Hippocampal formation (tissue), 2 donors: ENCODE results near the gene PAX5.

ENCODE experiments used
- DNase-seq, 2 donors: peaks; one replicate each; lab custom pipeline; 2025; lab: John Stamatoyannopoulos, UW

The PAX5 gene

GRCh38 chr9:36834736-36835135 lies 199.3 kb downstream of the PAX5 start:
- DNase-seq = no peak

DNA sequence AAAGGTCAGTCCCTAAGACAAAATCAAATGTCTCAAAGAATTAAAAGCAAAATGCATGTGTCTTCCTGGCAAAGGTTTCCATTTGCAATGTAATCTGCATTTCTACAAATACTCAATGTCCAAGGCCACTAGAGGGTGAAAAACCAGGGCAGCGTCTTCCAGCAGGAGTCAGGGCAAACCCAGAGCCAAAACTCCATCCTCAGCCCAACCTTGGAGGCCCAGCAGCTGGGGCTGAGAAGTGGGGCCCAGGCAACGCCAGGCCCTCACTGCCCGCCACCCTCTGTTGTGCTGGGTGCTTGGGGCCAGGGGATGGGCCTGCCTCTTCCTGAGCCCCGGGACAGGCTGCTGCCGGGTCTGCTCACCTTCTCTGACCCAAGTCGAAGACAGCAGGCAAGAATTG lies 200.1 kb downstream of the PAX5 start:
- DNase-seq = no peak

DNA sequence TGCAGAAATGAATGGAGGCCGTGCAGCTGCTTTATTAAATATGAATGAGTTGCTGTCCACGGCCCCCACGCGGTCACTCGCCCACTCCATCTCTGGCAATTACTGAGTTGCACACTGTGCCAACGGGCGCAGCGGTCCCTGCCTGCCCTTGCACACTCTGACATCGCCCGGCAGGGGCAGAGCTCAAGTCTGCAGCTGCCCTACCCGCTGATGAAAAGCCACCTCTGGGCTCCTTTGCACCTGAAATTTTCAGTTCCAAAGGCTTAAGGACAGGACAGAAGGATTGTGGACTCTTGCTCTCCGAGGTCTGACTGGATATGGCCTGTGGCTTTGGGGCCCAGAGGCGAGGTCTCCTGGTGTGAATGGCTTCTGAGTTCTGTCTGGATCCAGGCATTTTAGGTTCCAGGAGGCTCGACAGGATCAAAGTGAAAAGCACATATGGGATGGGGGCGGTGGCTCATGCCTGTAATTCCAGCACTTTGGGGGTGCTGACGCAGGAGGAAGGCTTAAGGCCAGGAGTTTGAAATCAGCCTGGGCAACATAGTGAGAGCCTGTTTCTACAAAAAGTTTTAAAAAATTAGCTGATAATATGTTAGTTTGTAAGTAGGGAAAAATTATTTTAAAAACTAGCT lies 201.8 kb downstream of the PAX5 start:
- no peak for DNase-seq

DNA sequence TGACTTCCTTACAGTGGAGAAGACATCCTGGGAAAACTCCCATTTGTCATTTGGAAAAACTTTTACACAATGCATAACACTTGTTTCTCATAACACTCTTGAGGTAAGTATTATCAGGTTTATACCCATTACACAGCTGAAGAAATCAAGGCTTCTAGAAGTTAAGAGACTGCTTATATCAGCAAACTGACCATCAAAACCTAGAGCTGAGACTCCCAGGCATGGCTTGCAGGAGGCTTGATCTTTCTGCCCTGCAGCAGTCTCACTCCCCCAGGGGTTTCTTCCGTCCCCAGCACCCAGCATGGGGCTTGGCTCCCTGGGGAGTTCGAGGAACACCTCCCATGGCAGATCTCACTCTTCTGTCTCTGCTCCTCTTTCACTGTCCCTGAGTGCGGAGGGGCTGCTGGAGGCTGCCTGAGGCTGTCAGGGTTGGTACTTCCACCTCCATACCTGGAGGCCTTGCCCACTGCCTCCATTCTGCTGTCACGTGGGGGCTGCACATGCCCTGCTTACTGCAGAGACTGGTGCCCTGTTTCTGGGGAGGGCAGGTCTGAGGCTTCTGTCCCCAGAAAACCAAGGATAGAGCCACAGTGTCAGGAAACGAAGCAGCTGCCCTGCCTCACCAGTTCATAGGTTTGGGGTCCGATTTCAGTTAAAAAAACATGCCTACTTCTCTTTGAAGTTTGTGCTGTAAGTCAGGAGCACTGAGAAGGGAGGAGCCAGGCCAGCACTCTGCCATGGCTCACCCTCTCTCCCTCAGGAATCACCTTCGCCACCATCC lies 202.5 kb downstream of the PAX5 start:
- no peak for DNase-seq

DNA sequence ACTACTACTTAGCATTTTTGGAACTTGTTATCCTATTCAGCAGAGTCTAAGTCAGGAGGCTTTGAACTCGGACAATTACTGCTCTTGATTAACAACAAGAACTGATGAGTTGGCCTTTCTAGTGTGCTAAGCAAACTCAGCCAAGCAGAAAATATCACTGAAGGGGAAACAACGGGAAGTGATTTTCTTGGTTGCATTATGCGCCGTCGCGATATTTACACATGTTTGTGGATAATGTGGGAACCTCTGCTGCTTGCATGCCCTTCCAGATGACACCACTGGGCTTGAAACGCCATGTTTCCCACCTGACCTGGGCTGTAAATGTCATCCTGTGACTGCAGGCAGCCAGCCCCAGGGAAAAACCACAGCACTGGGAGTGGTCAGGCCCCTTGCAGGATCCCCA lies 205.5 kb downstream of the PAX5 start:
- DNase-seq = peak in 1 of 2 donors; percentile 54

- DNase-seq = no peak
Measured at GRCh38 chr9:36827593-36827992, 206.5 kb downstream of the PAX5 start.

- DNase-seq = no peak
Measured at GRCh38 chr9:36826581-36826980, 207.5 kb downstream of the PAX5 start.

GRCh38 chr9:36825179-36825578 lies 208.9 kb downstream of the PAX5 start:
- no peak for DNase-seq

- DNase-seq = no peak
Measured at GRCh38 chr9:36823934-36824333, 210.1 kb downstream of the PAX5 start.

GRCh38 chr9:36823466-36823865 lies 210.6 kb downstream of the PAX5 start:
- no peak for DNase-seq

- no peak for DNase-seq
Measured at GRCh38 chr9:36822201-36822600, 211.9 kb downstream of the PAX5 start.

DNA sequence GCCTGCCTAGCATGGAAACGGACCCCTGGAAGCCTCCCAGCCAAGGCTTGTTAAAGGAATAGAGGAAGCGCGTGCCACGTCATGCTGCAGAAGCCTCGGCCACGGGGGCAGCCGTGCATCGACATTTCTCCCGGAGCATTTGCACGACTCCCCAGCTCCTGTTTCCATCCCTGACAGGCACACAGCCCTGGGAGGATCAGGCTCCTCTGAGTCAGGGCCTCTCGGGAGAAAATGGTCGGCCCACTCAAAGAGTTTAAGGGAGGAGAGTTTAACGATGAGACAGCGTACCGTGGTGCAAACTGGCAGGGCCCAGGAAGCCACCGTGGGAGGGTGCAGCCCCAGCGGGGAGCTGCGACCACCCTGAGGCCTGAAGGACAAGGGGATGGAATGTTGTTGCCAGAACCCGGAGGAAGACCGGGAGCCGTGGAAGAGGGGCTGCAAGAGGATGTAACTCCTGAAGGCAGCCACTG lies 213.6 kb downstream of the PAX5 start:
- no peak for DNase-seq

GRCh38 chr9:36818965-36819870 lies 214.8 kb downstream of the PAX5 start:
- DNase-seq = peak in 1 of 2 donors; percentile 45

DNA sequence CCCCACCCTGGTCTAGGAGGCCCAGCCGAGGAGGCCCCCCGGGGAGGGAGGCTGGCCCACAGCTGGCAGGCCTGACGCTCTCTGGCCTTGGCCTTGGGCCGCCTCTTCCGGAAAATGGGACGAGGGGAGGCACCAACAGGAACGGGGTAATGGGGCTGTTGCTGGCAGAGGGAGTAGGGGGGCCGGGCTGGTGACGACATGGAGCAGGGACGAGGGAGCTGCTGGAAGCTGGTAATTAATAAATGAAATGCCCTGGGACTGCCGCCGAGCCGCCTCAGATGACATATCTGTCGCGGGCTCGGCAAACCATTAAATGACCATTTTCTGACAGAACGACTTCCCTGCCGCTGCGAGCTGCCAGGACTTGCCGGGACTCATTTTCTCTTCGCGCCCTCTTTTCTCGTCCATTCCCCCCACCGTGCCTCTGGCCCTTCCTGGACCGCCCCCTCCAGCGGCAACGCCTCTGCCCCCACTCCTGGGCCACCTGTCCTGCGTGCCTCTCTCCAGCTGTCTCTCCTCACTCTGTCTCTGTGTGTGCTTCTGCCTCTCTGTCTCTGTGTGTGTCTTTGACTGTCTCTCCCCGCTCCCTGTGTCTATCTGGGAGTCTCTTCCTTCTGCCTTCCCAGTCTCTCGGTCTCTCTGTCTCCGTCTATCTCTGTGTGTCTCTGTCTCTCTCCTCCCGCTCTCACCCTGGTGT lies 215.7 kb downstream of the PAX5 start:
- peak in 1 of 2 donors; percentile 45 for DNase-seq

DNA sequence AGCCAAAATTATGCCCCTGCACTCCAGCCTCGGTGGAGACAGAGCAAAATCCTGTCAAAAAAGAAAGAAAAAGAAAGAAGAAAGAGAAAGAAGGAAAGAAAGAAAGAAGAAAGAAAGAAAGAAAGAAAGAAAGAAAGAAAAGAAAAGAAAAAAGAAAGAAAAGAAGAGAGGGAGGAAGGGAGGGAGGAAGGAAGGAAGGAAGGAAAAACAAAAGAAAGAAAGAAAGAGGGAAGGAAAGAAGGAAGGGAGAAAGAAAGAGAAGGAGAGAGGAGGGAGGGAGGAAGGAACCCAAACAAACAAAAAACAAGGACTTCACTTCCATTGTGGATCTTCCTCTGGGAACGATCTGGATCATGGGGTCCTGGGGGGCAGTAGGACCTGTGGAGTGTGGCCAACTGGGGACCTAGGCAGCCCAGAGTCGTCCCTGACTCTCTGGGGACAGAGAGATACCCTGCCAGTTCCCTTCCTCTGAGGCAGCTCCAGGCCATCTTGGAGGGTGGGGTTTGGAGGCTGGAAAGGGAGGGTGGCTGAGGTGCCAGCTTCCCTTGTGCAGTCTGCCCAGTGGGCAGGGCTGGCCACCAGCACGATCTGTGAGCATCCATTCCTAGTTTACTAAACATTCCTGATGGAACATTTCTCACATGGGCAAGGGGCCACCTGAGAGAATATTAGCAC lies 216.8 kb downstream of the PAX5 start:
- no peak for DNase-seq

DNA sequence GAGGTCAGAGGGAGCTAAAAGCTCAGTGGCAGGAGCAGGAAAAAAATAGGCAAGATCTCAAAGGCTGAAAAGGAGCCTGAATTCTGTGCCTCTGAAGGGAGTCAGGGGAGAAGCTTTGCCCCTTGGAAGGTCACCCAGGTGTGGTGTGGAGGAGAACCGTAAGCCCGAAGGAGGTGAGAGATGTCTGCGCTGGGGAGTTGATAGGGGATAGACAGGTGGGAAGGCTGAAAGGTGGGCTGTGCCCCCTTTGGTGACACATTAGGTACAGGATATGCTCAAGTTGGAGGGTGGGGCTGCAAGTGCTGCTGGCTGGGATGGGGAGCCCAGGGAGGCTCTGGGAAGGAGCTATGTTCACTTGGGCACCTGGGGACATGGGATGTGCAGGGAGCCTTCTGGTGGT lies 217.7 kb downstream of the PAX5 start:
- DNase-seq = no peak

- DNase-seq = no peak
Measured at GRCh38 chr9:36815566-36816348, 218.3 kb downstream of the PAX5 start.

DNA sequence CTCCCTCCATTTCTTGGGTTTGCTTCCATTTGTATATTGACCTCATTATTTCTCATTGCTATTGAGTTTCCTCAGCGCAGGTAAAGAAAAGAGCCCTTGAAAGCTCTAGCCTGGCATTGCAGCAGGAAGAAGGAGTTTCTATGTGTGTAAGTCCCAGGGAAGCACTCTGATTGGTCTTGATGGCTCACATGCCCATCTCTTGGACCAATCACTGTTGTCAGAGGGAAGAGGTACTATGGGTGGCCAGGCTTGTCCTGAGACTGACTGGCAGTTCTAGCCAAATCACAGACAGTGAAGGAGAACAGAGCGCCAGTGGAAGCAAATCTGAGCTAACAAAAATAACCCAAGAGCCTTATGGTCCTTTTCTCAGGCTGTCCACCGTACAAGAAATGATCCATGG lies 219.0 kb downstream of the PAX5 start:
- no peak for DNase-seq

DNA sequence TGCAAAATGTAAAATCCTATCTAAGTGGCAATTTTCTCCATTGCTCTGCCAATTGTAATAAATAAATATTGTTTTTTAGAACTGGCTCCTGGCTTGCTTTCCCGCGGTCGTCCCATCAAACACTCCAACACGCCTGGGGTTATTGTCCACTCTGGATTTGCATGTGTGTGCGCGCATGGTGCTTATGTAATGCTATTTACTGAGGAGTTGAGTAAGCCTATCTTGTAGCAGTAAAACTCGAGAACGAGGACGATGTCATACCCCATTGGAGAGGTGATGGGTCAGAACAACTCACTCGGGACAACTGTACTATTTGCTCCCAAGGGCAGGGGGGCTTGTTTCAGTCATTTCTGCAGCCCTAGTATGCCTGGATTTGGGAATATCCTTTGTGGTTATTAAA lies 220.9 kb downstream of the PAX5 start:
- DNase-seq = no peak

- DNase-seq = no peak
Measured at GRCh38 chr9:36812556-36812955, 221.5 kb downstream of the PAX5 start.
